ENCODE measurements around the gene AGPAT4.

- no peak for TF ChIP-seq CTCF (IDR thresholded peaks at IDR 0.05 in 4 of 5, conservative IDR thresholded peaks at IDR 0.05 in 1 of 5)
- TF ChIP-seq POLR2A (IDR thresholded peaks at IDR 0.05) = no peak
These were observed 44.8 kb downstream of the AGPAT4 start for GRCh38 chr6:161228921-161229591.
